Stimulated activated CD8-positive, alpha-beta memory T cell treated with anti-CD3 and anti-CD28 coated beads, Interleukin-7, amount 100 ng/mL, for 4 hours (primary cell): Measurements from ENCODE around the gene DGKB.
"Not testable (repeated sequence)": the region's sequence is repeated elsewhere in the genome, so short reads cannot be mapped to it uniquely, and the experiment has no call there.

ENCODE experiments used
- DNase-seq, 2 donors: peaks; one replicate each; pipeline ENCODE4 v3.0.0-alpha.2; 2020; ENCODE audit warnings: low read depth in 2 of 2

Gene DGKB

GRCh38 chr7:14458846-14459245 is 443.7 kb downstream of the DGKB start:
- not testable (repeated sequence) for DNase-seq

- no peak for DNase-seq
Observed at GRCh38 chr7:14457568-14458453, 444.7 kb downstream of the DGKB start.

- DNase-seq, result no peak
Observed at GRCh38 chr7:14449291-14449690, 453.3 kb downstream of the DGKB start.

- DNase-seq, result no peak
Observed at GRCh38 chr7:14446829-14447228, 455.7 kb downstream of the DGKB start.

- DNase-seq, result no peak
Observed at GRCh38 chr7:14446219-14446618, 456.3 kb downstream of the DGKB start.

- DNase-seq, result no peak
Observed at GRCh38 chr7:14438366-14438765, 464.2 kb downstream of the DGKB start.

GRCh38 chr7:14436878-14437277 is 465.7 kb downstream of the DGKB start:
- no peak for DNase-seq

- no peak for DNase-seq
Observed at GRCh38 chr7:14432924-14433323, 469.6 kb downstream of the DGKB start.

GRCh38 chr7:14430926-14431325 is 471.6 kb downstream of the DGKB start:
- DNase-seq, result no peak

- DNase-seq, result no peak
Observed at GRCh38 chr7:14425559-14425958, 477.0 kb downstream of the DGKB start.

GRCh38 chr7:14424675-14425074 is 477.9 kb downstream of the DGKB start:
- DNase-seq, result no peak

- DNase-seq, result no peak
Observed at GRCh38 chr7:14420768-14421167, 481.8 kb downstream of the DGKB start.

GRCh38 chr7:14419531-14419930 is 483.0 kb downstream of the DGKB start:
- DNase-seq, result no peak

GRCh38 chr7:14418633-14419032 is 483.9 kb downstream of the DGKB start:
- no peak for DNase-seq

- no peak for DNase-seq
Observed at GRCh38 chr7:14414274-14414986, 488.1 kb downstream of the DGKB start.

- no peak for DNase-seq
Observed at GRCh38 chr7:14407246-14408015, 495.1 kb downstream of the DGKB start.

- no peak for DNase-seq
Observed at GRCh38 chr7:14403587-14403986, 499.0 kb downstream of the DGKB start.

GRCh38 chr7:14400271-14400670 is 502.3 kb downstream of the DGKB start:
- no peak for DNase-seq

GRCh38 chr7:14398526-14398925 is 504.0 kb downstream of the DGKB start:
- DNase-seq, result no peak

GRCh38 chr7:14395860-14396259 is 506.7 kb downstream of the DGKB start:
- no peak for DNase-seq

- no peak for DNase-seq
Observed at GRCh38 chr7:14394786-14395185, 507.8 kb downstream of the DGKB start.

- DNase-seq, result no peak
Observed at GRCh38 chr7:14389595-14389994, 513.0 kb downstream of the DGKB start.
